MCF 10A (cell line): Measurements from ENCODE around the gene UPK1B. TPM values are rescaled to one million over a fixed set of nuclear protein-coding genes. Genes with fewer than 3 reads are reported as not detected.

Experiments
- BruUV-seq: library from RNA; stranded (reverse); fragments of 400-500 nt; replicated peaks from 2 replicates; lab custom pipeline; 2021; lab: Mats Ljungman, UMichigan
- CTCF ChIA-PET: fragments of 300-600 bp; sonication (Branson Sonifier 250); formaldehyde crosslinking; extraction: SDS; loops from one replicate; lab custom pipeline; 2021; ENCODE audit warnings: antibody characterized with exemption, inconsistent platforms; lab: Yijun Ruan, JAX
- POLR2A ChIA-PET: fragments of 300-600, 350-650 bp; sonication (Branson Sonifier 250); formaldehyde crosslinking; extraction: SDS; loops from one replicate; lab custom pipeline; 2020; ENCODE audit warnings: antibody characterized with exemption, inconsistent platforms; lab: Yijun Ruan, JAX
- DNase-seq: peaks from one replicate; pipeline ENCODE4 v3.0.0-alpha.2; 2018; ENCODE audit not compliant: unreplicated experiment
- H3K27ac Mint-ChIP-seq: one replicate; pipeline ENCODE4 v1.8.0; 2022; ENCODE audit warnings: mild to moderate bottlenecking, low read depth, mixed read lengths; ENCODE audit not compliant: unreplicated experiment
- H3K27me3 Mint-ChIP-seq: one replicate; pipeline ENCODE4 v1.8.0; 2022; ENCODE audit warnings: mixed read lengths; ENCODE audit not compliant: insufficient read depth, unreplicated experiment
- H3K36me3 Mint-ChIP-seq: one replicate; pipeline ENCODE4 v1.8.0; 2022; ENCODE audit warnings: mild to moderate bottlenecking, moderate library complexity, mixed read lengths; ENCODE audit not compliant: insufficient read depth, unreplicated experiment
- H3K4me1 Mint-ChIP-seq: one replicate; pipeline ENCODE4 v1.8.0; 2022; ENCODE audit warnings: mixed read lengths; ENCODE audit not compliant: insufficient read depth, unreplicated experiment
- H3K4me3 Mint-ChIP-seq: one replicate; pipeline ENCODE4 v1.8.0; 2022; ENCODE audit warnings: mild to moderate bottlenecking, moderate library complexity, mixed read lengths; ENCODE audit not compliant: unreplicated experiment
- H3K9me3 Mint-ChIP-seq: one replicate; pipeline ENCODE4 v1.8.0; 2022; ENCODE audit warnings: mixed read lengths; ENCODE audit not compliant: unreplicated experiment
- CTCF ChIP-seq: fragments of 200-600 bp; IDR thresholded peaks from one replicate; pipeline ENCODE4 v1.8.0; 2022; ENCODE audit warnings: antibody characterized with exemption, mild to moderate bottlenecking; ENCODE audit not compliant: unreplicated experiment
- intact Hi-C: fragments of 100-400 bp; cut with micrococcal nuclease; formaldehyde crosslinking; loops from 2 replicates; pipeline ENCODE4 v1.14.1; 2022
- total RNA-seq: library from RNA; stranded (reverse); gene quantifications from 2 replicates; pipeline ENCODE4 v1.2.3, GENCODE V29; 2022

UPK1B gene
- total RNA-seq, 1 experiment from 2014 or later, result not detected

GRCh38 chr3:119238363-119238762 is 65.0 kb downstream of the UPK1B start:
- BruUV-seq, result no TSS peak
- POLR2A ChIA-PET, result no interaction called here
- CTCF ChIA-PET, result interaction anchor here (0.6 to 1.5 kb wide), 3 partner anchors 93 to 442 kb away, joined by 3 to 6 read pairs (median 5); partner anchors contain the start of gene TEX55
- no peak for TF ChIP-seq CTCF
- Mint-ChIP-seq H3K27me3 (no peaks in the 10 kb centered on the region), H3K4me3 (no peak overlapping the region), H3K36me3 (peaks cover 25% of the 10 kb centered on the region), H3K4me1 (peaks cover 18% of the 10 kb centered on the region), H3K9me3 (no peaks in the 10 kb centered on the region), H3K27ac (peak overlapping the region; percentile 87)
- intact Hi-C loops, result no loop called here
- no peak for DNase-seq

GRCh38 chr3:119239206-119239820 is 65.9 kb downstream of the UPK1B start:
- Mint-ChIP-seq H3K4me1 (peaks cover 18% of the 10 kb centered on the region), H3K27me3 (no peaks in the 10 kb centered on the region), H3K9me3 (no peaks in the 10 kb centered on the region), H3K27ac (peak overlapping the region; percentile 87), H3K36me3 (peaks cover 16% of the 10 kb centered on the region), H3K4me3 (peak overlapping the region; percentile 77)
- intact Hi-C loops, result no loop called here
- TSS peak; percentile 44 for BruUV-seq
- TF ChIP-seq CTCF, result no peak
- CTCF ChIA-PET, result interaction anchor here (0.6 to 1.5 kb wide), 5 partner anchors 67 to 228 kb away, joined by 3 to 6 read pairs (median 3); partner anchors contain the start of gene TEX55
- POLR2A ChIA-PET, result interaction anchor here (0.6 to 3.0 kb wide), 7 partner anchors 56 to 518 kb away, joined by 3 to 22 read pairs (median 5); partner anchors contain the start of genes ARHGAP31 and TEX55
- peak; percentile 10 for DNase-seq

- peak overlapping the region; percentile 87 for H3K27ac Mint-ChIP-seq
- ChIA-PET CTCF (interaction anchor here (0.6 to 7.6 kb wide), 23 partner anchors 9 to 443 kb away, joined by 3 to 118 read pairs (median 4); partner anchors contain the start of gene TEX55), POLR2A (interaction anchor here (0.7 to 3.0 kb wide), 19 partner anchors 9 to 436 kb away, joined by 3 to 24 read pairs (median 5); partner anchors contain the start of genes ARHGAP31, COX17, TEX55 and TIMMDC1)
- intact Hi-C loops, result loop anchor here (2.0 kb wide), 1 partner anchor 63 kb away; no protein-coding TSS in a partner anchor
- no peaks in the 10 kb centered on the region for H3K27me3 Mint-ChIP-seq
- H3K36me3 Mint-ChIP-seq, result peaks cover 14% of the 10 kb centered on the region
- H3K4me1 Mint-ChIP-seq, result peaks cover 11% of the 10 kb centered on the region
- H3K9me3 Mint-ChIP-seq, result no peaks in the 10 kb centered on the region
- H3K4me3 Mint-ChIP-seq, result peak overlapping the region; percentile 77
- peak; percentile 28 for DNase-seq
- BruUV-seq, result no TSS peak
- TF ChIP-seq CTCF, result no peak
These were observed 66.7 kb downstream of the UPK1B start for GRCh38 chr3:119240101-119240590.
